ENCODE measurements around the gene EZR.
A peak's percentile ranks its signal among the peaks of the same experiment; 100 is the strongest.

EZR gene

GRCh38 chr6:158853880-158854213 lies 34.7 kb upstream of the EZR start:
- no peak for TF ChIP-seq REST (IDR thresholded peaks at IDR 0.05; ENCODE audit: insufficient read depth in 1 of 2, low read depth in 2 of 2, low read length in 2 of 2)
- no peak for TF ChIP-seq SIN3A (IDR thresholded peaks at IDR 0.05; ENCODE audit: borderline replicate concordance, insufficient read depth, low read length)
- no peak for TF ChIP-seq POLR2AphosphoS5 (IDR thresholded peaks at IDR 0.05; ENCODE audit: low read depth, low read length)
- no peak for TF ChIP-seq TAF1 (IDR thresholded peaks at IDR 0.05; ENCODE audit: borderline replicate concordance, insufficient read depth, low read length)
- no peak for TF ChIP-seq FOXP2 (optimal IDR thresholded peaks at IDR 0.05; ENCODE audit: borderline replicate concordance, extremely low read depth, extremely low read length, insufficient read depth)

- TF ChIP-seq SIN3A (IDR thresholded peaks at IDR 0.05; ENCODE audit: borderline replicate concordance, insufficient read depth, low read length) (no peak), FOXP2 (optimal IDR thresholded peaks at IDR 0.05; ENCODE audit: borderline replicate concordance, extremely low read depth, extremely low read length, insufficient read depth) (peak; percentile 20)
Observed at GRCh38 chr6:158853072-158853879, 34.1 kb upstream of the EZR start.

- TF ChIP-seq SIN3A (IDR thresholded peaks at IDR 0.05; ENCODE audit: borderline replicate concordance, insufficient read depth, low read length) (no peak), FOXP2 (optimal IDR thresholded peaks at IDR 0.05; ENCODE audit: borderline replicate concordance, extremely low read depth, extremely low read length, insufficient read depth) (no peak), TAF1 (IDR thresholded peaks at IDR 0.05; ENCODE audit: borderline replicate concordance, insufficient read depth, low read length) (no peak), POLR2AphosphoS5 (IDR thresholded peaks at IDR 0.05; ENCODE audit: low read depth, low read length) (no peak), REST (IDR thresholded peaks at IDR 0.05; ENCODE audit: insufficient read depth in 1 of 2, low read depth in 2 of 2, low read length in 2 of 2) (no peak)
Observed at GRCh38 chr6:158852312-158853071, 33.3 kb upstream of the EZR start.

GRCh38 chr6:158850807-158851115 lies 31.6 kb upstream of the EZR start:
- no peak for TF ChIP-seq FOXP2 (optimal IDR thresholded peaks at IDR 0.05; ENCODE audit: borderline replicate concordance, extremely low read depth, extremely low read length, insufficient read depth)
- no peak for TF ChIP-seq TAF1 (IDR thresholded peaks at IDR 0.05; ENCODE audit: borderline replicate concordance, insufficient read depth, low read length)

- TF ChIP-seq REST (IDR thresholded peaks at IDR 0.05; ENCODE audit: insufficient read depth in 1 of 2, low read depth in 2 of 2, low read length in 2 of 2) (no peak), FOXP2 (optimal IDR thresholded peaks at IDR 0.05; ENCODE audit: borderline replicate concordance, extremely low read depth, extremely low read length, insufficient read depth) (no peak), POLR2AphosphoS5 (IDR thresholded peaks at IDR 0.05; ENCODE audit: low read depth, low read length) (no peak), TAF1 (IDR thresholded peaks at IDR 0.05; ENCODE audit: borderline replicate concordance, insufficient read depth, low read length) (no peak)
Observed at GRCh38 chr6:158849899-158850806, 31.0 kb upstream of the EZR start.
